Left ventricle myocardium inferior (tissue), 1 donor: ENCODE data around the gene OR6M1. TPM values are rescaled to one million over a fixed set of nuclear protein-coding genes. Genes with fewer than 3 reads are reported as not detected.

Source experiments
- DNase-seq: peaks from one replicate; pipeline ENCODE4 v3.0.0-alpha.2; 2020
- H3K27ac ChIP-seq: fragments of 200-600 bp; replicated peaks from 2 replicates; pipeline ENCODE4 v1.8.0; 2021
- H3K27me3 ChIP-seq: fragments of 200-600 bp; 2 replicates; pipeline ENCODE4 v1.8.0; 2021; ENCODE audit warnings: low read depth
- H3K36me3 ChIP-seq: fragments of 200-600 bp; 2 replicates; pipeline ENCODE4 v1.8.0; 2021
- H3K4me1 ChIP-seq: fragments of 200-600 bp; 2 replicates; pipeline ENCODE4 v1.8.0; 2021
- H3K4me3 ChIP-seq: fragments of 200-600 bp; 2 replicates; pipeline ENCODE4 v1.8.0; 2021; ENCODE audit warnings: mild to moderate bottlenecking, moderate library complexity
- H3K9me3 ChIP-seq: fragments of 200-600 bp; replicated peaks from 2 replicates; pipeline ENCODE4 v1.8.0; 2021
- CTCF ChIP-seq: fragments of 200-600 bp; IDR thresholded peaks from 2 replicates; pipeline ENCODE4 v1.8.0; 2021; ENCODE audit warnings: antibody characterized with exemption, mild to moderate bottlenecking, borderline replicate concordance
- intact Hi-C: fragments of 100-400 bp; cut with micrococcal nuclease; formaldehyde crosslinking; loops from one replicate; pipeline ENCODE4 v1.11.0; 2022
- long read RNA-seq: library from polyadenylated mRNA; unstranded; transcript quantifications from one replicate; pipeline ENCODE4 v2.0.0, GENCODE V29; 2021
- total RNA-seq: library from RNA; stranded (reverse); fragmentation: NEBNext Ultra II Directional; extraction: Animal tissue kit (Norgen Biotek cat#: 25700); gene quantifications from one replicate; pipeline ENCODE4 v1.2.1, GENCODE V29; 2021
- donor health status: DM: no; HTN: yes; CAD: no; lungs with severe emphysema.

Gene OR6M1
- not detected for total RNA-seq
- long read RNA-seq: 0 reads

- DNase-seq: no peak
- no peak for TF ChIP-seq CTCF
- Histone ChIP-seq H3K27ac (no peak within 1 kb of the TSS), H3K4me1 (no peaks in the 10 kb centered on the region), H3K4me3 (no peak within 1 kb of the TSS), H3K27me3 (no peaks in the 10 kb centered on the region), H3K36me3 (no peaks in the 10 kb centered on the region), H3K9me3 (no peaks in the 10 kb centered on the region)
- intact Hi-C loops: no loop called here
These were observed at the start of gene OR6M1 for GRCh38 chr11:123806249-123806648. Gene OR6M1, minus strand, starts transcription at chr11:123806349. Its CDS starts 0 bp downstream, at chr11:123806349.

GRCh38 chr11:123853038-123853437 lies 46.9 kb upstream of the OR6M1 start:
- Histone ChIP-seq H3K4me3 (no peak overlapping the region), H3K27ac (no peak overlapping the region), H3K27me3 (no peaks in the 10 kb centered on the region), H3K4me1 (no peaks in the 10 kb centered on the region), H3K9me3 (peaks cover 14% of the 10 kb centered on the region), H3K36me3 (no peaks in the 10 kb centered on the region)
- intact Hi-C loops: no loop called here
- no peak for DNase-seq
- no peak for TF ChIP-seq CTCF

- no peak for TF ChIP-seq CTCF
- intact Hi-C loops: no loop called here
- Histone ChIP-seq H3K4me1 (no peaks in the 10 kb centered on the region), H3K9me3 (peaks cover 12% of the 10 kb centered on the region), H3K4me3 (no peak overlapping the region), H3K27ac (no peak overlapping the region), H3K36me3 (no peaks in the 10 kb centered on the region), H3K27me3 (no peaks in the 10 kb centered on the region)
- no peak for DNase-seq
These were observed 46.2 kb upstream of the OR6M1 start for GRCh38 chr11:123852321-123852720.

GRCh38 chr11:123851110-123851509 lies 45.0 kb upstream of the OR6M1 start:
- Histone ChIP-seq H3K27ac (no peak overlapping the region), H3K27me3 (no peaks in the 10 kb centered on the region), H3K36me3 (no peaks in the 10 kb centered on the region), H3K9me3 (no peaks in the 10 kb centered on the region), H3K4me1 (no peaks in the 10 kb centered on the region), H3K4me3 (no peak overlapping the region)
- DNase-seq: no peak
- intact Hi-C loops: no loop called here
- TF ChIP-seq CTCF: no peak

- Histone ChIP-seq H3K27me3 (no peaks in the 10 kb centered on the region), H3K4me3 (no peak overlapping the region), H3K9me3 (no peaks in the 10 kb centered on the region), H3K27ac (no peak overlapping the region), H3K4me1 (no peaks in the 10 kb centered on the region), H3K36me3 (no peaks in the 10 kb centered on the region)
- intact Hi-C loops: no loop called here
- no peak for TF ChIP-seq CTCF
- no peak for DNase-seq
These were observed 35.0 kb upstream of the OR6M1 start for GRCh38 chr11:123841174-123841573.

GRCh38 chr11:123839131-123839530 lies 33.0 kb upstream of the OR6M1 start:
- TF ChIP-seq CTCF: no peak
- no peak overlapping the region for H3K4me3 ChIP-seq
- no peaks in the 10 kb centered on the region for H3K36me3 ChIP-seq
- intact Hi-C loops: no loop called here
- no peaks in the 10 kb centered on the region for H3K4me1 ChIP-seq
- DNase-seq: no peak
- no peaks in the 10 kb centered on the region for H3K27me3 ChIP-seq
- no peaks in the 10 kb centered on the region for H3K9me3 ChIP-seq
- H3K27ac ChIP-seq: no peak overlapping the region
